ENCODE results near the gene HS3ST5.

GRCh38 chr6:114090626-114091025 is 252.2 kb downstream of the HS3ST5 start:
- TF ChIP-seq BHLHE40 (IDR thresholded peaks at IDR 0.05; ENCODE audit: borderline replicate concordance) (no peak), SP1 (IDR thresholded peaks at IDR 0.05) (no peak), FOXM1 (IDR thresholded peaks at IDR 0.05; ENCODE audit: borderline replicate concordance) (no peak), ARNT (IDR thresholded peaks at IDR 0.05) (no peak), ELF4 (IDR thresholded peaks at IDR 0.05) (no peak), ZNF384 (IDR thresholded peaks at IDR 0.05) (no peak), PKNOX1 (IDR thresholded peaks at IDR 0.05) (no peak), NFRKB (IDR thresholded peaks at IDR 0.05) (no peak), SUZ12 (IDR thresholded peaks at IDR 0.05) (no peak), FOXK2 (IDR thresholded peaks at IDR 0.05) (no peak), FOXA1 (IDR thresholded peaks at IDR 0.05) (no peak)
